OCI-LY7 (cell line): ENCODE measurements around the gene UGT2B10. TPM values are rescaled to one million over a fixed set of nuclear protein-coding genes. Genes with fewer than 3 reads are reported as not detected.

Experiments used
- BruUV-seq: library from RNA; stranded (reverse); fragments of 400-500 nt; replicated peaks from 2 replicates; lab custom pipeline; 2021; lab: Mats Ljungman, UMichigan
- CTCF ChIA-PET: fragments of 300-600 bp; sonication (Branson Sonifier 250); formaldehyde crosslinking; loops from one replicate; lab custom pipeline; 2022; ENCODE audit warnings: antibody characterized with exemption; ENCODE audit not compliant: unreplicated experiment; lab: Charles Lee
- POLR2A ChIA-PET: fragments of 300-600 bp; sonication (Branson Sonifier 250); formaldehyde crosslinking; loops from one replicate; lab custom pipeline; 2022; ENCODE audit warnings: antibody characterized with exemption; lab: Charles Lee
- DNase-seq: peaks from one replicate; pipeline ENCODE4 v3.0.0-alpha.2; 2015; ENCODE audit warnings: low spot score
- H2AFZ ChIP-seq: fragments of 200-600 bp; sonication (generic), shearing (Covaris generic); 2 replicates; pipeline ENCODE4 v1.6.1; 2014; ENCODE audit warnings: mild to moderate bottlenecking, antibody characterized with exemption, low read length, moderate library complexity
- H3K27ac ChIP-seq: fragments of 200-600 bp; sonication (generic); 2 replicates; pipeline ENCODE4 v1.5.1; 2014; ENCODE audit warnings: mixed run types, low read depth, mild to moderate bottlenecking, moderate library complexity, low read length, inconsistent platforms; ENCODE audit not compliant: poor library complexity, severe bottlenecking
- H3K36me3 ChIP-seq: fragments of 200-600 bp; sonication (generic); 2 replicates; pipeline ENCODE4 v1.6.1; 2014; ENCODE audit warnings: mild to moderate bottlenecking, antibody characterized with exemption, low read length, moderate library complexity, mixed read lengths; ENCODE audit not compliant: insufficient read depth
- H3K4me1 ChIP-seq: fragments of 200-600 bp; sonication (generic); 2 replicates; pipeline ENCODE4 v1.5.1; 2014; ENCODE audit warnings: mild to moderate bottlenecking, low read length; ENCODE audit not compliant: insufficient read depth, poor library complexity, severe bottlenecking
- H3K4me2 ChIP-seq: fragments of 200-600 bp; sonication (generic); 2 replicates; pipeline ENCODE4 v1.6.1; 2014; ENCODE audit warnings: mild to moderate bottlenecking, low read length
- H3K4me3 ChIP-seq: fragments of 200-600 bp; sonication (generic); 2 replicates; pipeline ENCODE4 v1.5.1; 2014; ENCODE audit warnings: mild to moderate bottlenecking, low read depth, low read length; ENCODE audit not compliant: poor library complexity, severe bottlenecking
- H3K79me2 ChIP-seq: fragments of 200-600 bp; sonication (generic); 2 replicates; pipeline ENCODE4 v1.6.1; 2016; ENCODE audit warnings: low read depth, mild to moderate bottlenecking, low read length, moderate library complexity, mixed read lengths; ENCODE audit not compliant: insufficient read depth
- H3K9me2 ChIP-seq: fragments of 200-600 bp; sonication (generic); 2 replicates; pipeline ENCODE4 v1.6.1; 2016; ENCODE audit warnings: mild to moderate bottlenecking, low read length, mixed read lengths; ENCODE audit not compliant: insufficient read depth
- H3K9me3 ChIP-seq: fragments of 200-600 bp; sonication (generic); 2 replicates; pipeline ENCODE4 v1.6.1; 2014; ENCODE audit warnings: mild to moderate bottlenecking, mixed run types, low read length, mixed read lengths
- H4K20me1 ChIP-seq: fragments of 200-600 bp; sonication (generic); 2 replicates; pipeline ENCODE4 v1.6.1; 2014; ENCODE audit warnings: mild to moderate bottlenecking, antibody characterized with exemption, low read length, moderate library complexity, mixed read lengths; ENCODE audit not compliant: insufficient read depth
- EZH2phosphoT487 ChIP-seq: fragments of 200-600 bp; sonication (generic); IDR thresholded peaks from 2 replicates; pipeline ENCODE4 v1.6.1; 2018; ENCODE audit warnings: low read depth, borderline replicate concordance, mild to moderate bottlenecking, mixed run types, antibody characterized with exemption, low read length, moderate library complexity, mixed read lengths
- intact Hi-C: fragments of 100-400 bp; cut with micrococcal nuclease; formaldehyde crosslinking; loops from one replicate; pipeline ENCODE4 v1.10.0; 2022; ENCODE audit not compliant: unreplicated experiment
- total RNA-seq, 2 experiments: library from RNA; depleted of rRNA in 1 of 2; stranded (reverse); fragments of >200 nt in 1 of 2; shearing (Covaris generic) in 1 of 2; gene quantifications; 2 replicates each; pipeline ENCODE4 v1.2.3, GENCODE V29; 2014 to 2022
- TF ChIP-seq, protein P1 (sequence below): fragments of 200-600 bp; sonication (generic); conservative IDR thresholded peaks from 2 replicates; pipeline ENCODE4 v1.5.1; 2014; ENCODE audit warnings: mild to moderate bottlenecking, antibody characterized with exemption, low read length, moderate library complexity, mixed read lengths

The UGT2B10 gene
- total RNA-seq, 2 experiments from 2014 or later = not detected

DNA sequence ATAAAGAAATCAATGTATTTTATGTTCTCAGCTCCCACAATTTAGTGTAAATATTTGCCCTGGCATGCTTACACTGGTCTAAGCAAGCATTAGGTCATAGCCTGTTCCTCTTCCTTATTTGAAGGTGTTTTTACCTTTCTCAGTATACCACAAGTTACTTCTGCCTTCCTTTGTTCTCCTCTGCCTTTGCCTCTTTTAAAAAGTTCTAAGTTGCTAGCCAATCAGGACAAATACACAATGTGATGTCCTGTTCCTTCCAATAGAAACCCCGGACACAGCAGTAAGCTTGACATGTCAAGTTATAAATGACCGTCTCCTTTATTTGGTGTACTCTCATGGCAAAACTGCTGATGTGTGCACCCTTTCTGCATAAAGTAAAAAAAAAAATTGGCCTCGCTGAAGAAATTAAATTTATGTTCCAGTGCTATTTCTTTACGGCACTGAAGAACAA is 49.4 kb downstream of the UGT2B10 start:
- DNase-seq = no peak
- no peak overlapping the region for H3K4me2 ChIP-seq
- no peaks in the 10 kb centered on the region for H3K36me3 ChIP-seq
- H3K27ac ChIP-seq = no peak overlapping the region
- CTCF ChIA-PET = interaction anchor here (0.6 kb wide), 1 partner anchor 19 kb away, joined by 3 read pairs; no protein-coding TSS in a partner anchor
- no peak for TF ChIP-seq EZH2phosphoT487
- TF ChIP-seq, protein P1, sequence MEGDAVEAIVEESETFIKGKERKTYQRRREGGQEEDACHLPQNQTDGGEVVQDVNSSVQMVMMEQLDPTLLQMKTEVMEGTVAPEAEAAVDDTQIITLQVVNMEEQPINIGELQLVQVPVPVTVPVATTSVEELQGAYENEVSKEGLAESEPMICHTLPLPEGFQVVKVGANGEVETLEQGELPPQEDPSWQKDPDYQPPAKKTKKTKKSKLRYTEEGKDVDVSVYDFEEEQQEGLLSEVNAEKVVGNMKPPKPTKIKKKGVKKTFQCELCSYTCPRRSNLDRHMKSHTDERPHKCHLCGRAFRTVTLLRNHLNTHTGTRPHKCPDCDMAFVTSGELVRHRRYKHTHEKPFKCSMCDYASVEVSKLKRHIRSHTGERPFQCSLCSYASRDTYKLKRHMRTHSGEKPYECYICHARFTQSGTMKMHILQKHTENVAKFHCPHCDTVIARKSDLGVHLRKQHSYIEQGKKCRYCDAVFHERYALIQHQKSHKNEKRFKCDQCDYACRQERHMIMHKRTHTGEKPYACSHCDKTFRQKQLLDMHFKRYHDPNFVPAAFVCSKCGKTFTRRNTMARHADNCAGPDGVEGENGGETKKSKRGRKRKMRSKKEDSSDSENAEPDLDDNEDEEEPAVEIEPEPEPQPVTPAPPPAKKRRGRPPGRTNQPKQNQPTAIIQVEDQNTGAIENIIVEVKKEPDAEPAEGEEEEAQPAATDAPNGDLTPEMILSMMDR = no peak
- H3K4me3 ChIP-seq = no peak overlapping the region
- no peak overlapping the region for H2AFZ ChIP-seq
- no peaks in the 10 kb centered on the region for H3K4me1 ChIP-seq
- no peaks in the 10 kb centered on the region for H3K9me3 ChIP-seq
- no peaks in the 10 kb centered on the region for H3K9me2 ChIP-seq
- H3K79me2 ChIP-seq = no peaks in the 10 kb centered on the region
- POLR2A ChIA-PET = interaction anchor here (1.2 kb wide), 1 partner anchor 9 kb away, joined by 3 read pairs; no protein-coding TSS in a partner anchor
- intact Hi-C loops = no loop called here
- H4K20me1 ChIP-seq = no peaks in the 10 kb centered on the region
- BruUV-seq = no TSS peak

DNA sequence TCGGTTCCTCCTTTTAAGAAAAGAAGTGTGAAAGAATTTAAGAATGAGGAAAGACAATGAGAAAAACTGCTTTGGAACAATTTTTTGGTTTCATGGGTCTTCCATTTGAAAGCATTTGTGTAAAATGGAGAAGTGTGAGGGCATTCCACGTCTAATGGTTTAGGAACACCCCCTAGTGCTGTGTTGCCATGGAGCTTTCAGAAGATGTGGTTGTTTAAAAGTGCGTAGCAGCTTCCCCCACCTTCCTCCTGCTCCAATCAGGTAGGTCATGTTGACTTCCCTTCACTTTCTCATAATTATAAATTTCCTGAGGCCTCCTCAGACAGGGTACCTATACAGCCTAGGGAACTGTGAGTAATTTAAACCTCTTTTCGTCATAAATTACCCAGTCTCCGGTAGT is 50.0 kb downstream of the UGT2B10 start:
- CTCF ChIA-PET = no interaction called here
- intact Hi-C loops = no loop called here

DNA sequence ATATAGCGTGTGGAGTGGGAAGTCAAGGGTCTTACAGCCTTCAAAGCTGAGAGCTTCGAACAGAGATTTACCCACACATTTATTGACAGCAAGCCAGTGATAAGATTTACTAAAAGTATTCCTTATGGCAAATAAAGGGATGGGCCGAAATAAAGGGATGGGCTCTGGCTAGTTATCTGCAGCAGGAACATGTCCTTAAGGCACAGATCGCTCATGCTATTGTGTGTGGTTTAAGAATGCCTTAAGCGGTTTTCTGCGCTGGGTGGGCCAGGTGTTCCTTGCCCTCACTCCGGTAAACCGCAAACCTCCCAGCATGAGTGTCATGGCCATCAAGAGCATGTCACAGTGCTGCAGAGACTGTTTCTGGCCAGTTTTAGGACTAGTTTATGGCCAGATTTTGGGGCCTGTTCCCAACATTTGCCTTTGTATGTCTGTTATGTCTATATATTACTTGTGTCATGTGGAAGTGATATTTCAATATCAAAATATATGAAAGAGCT is 53.5 kb downstream of the UGT2B10 start:
- BruUV-seq = no TSS peak
- CTCF ChIA-PET = no interaction called here
- Histone ChIP-seq H3K4me2 (no peak overlapping the region), H3K27ac (no peak overlapping the region), H3K4me1 (no peaks in the 10 kb centered on the region), H3K9me3 (no peaks in the 10 kb centered on the region), H3K9me2 (no peaks in the 10 kb centered on the region), H3K4me3 (no peak overlapping the region), H4K20me1 (no peaks in the 10 kb centered on the region), H3K36me3 (no peaks in the 10 kb centered on the region), H2AFZ (no peak overlapping the region), H3K79me2 (no peaks in the 10 kb centered on the region)
- TF ChIP-seq, protein P1 = no peak
- TF ChIP-seq EZH2phosphoT487 = no peak
- POLR2A ChIA-PET = no interaction called here
- DNase-seq = no peak
- intact Hi-C loops = no loop called here

More for the DNA sequence above, 50.0 kb downstream of the UGT2B10 start:
- Histone ChIP-seq H3K79me2 (no peaks in the 10 kb centered on the region), H2AFZ (no peak overlapping the region), H3K9me2 (no peaks in the 10 kb centered on the region), H3K4me2 (no peak overlapping the region), H3K36me3 (no peaks in the 10 kb centered on the region), H3K4me1 (no peaks in the 10 kb centered on the region), H4K20me1 (no peaks in the 10 kb centered on the region), H3K9me3 (no peaks in the 10 kb centered on the region), H3K27ac (no peak overlapping the region), H3K4me3 (no peak overlapping the region)
- POLR2A ChIA-PET = interaction anchor here (1.2 kb wide), 1 partner anchor 10 kb away, joined by 3 read pairs; no protein-coding TSS in a partner anchor
- no TSS peak for BruUV-seq
- no peak for TF ChIP-seq EZH2phosphoT487
- TF ChIP-seq, protein P1 = no peak
- DNase-seq = no peak
